ENCODE results near the gene B4GAT1.
"Not testable (repeated sequence)": the region's sequence is repeated elsewhere in the genome, so short reads cannot be mapped to it uniquely, and the experiment has no call there.

Gene B4GAT1

GRCh38 chr11:66326261-66327111 is 20.9 kb downstream of the B4GAT1 start:
- no peak for DNase-seq (ENCODE audit: low read depth in 1 of 2, low spot score in 1 of 2)

- DNase-seq (ENCODE audit: low read depth in 1 of 2, low spot score in 1 of 2) = no peak
Observed at GRCh38 chr11:66325263-66325671, 22.2 kb downstream of the B4GAT1 start.

DNA sequence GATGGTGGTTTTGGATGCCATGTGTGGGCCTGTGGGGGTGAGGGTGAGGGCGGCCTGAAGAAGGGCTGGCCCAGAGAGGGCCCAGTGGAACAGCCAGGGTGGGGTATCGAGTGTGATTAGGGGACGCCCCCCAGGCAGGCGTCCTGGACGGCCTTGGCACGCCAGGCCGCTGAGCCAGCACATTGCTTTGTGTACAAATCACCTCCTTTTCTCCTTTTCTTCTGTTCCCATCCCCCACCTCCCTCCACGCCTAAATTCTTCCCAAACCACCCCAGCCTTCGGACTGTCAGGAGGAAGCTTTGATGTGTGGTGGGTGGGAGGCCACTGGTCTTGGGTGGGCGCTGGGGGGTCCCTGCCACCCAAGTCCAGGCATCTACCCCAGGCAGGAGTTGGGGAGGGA is 22.8 kb downstream of the B4GAT1 start:
- DNase-seq (ENCODE audit: low read depth in 1 of 2, low spot score in 1 of 2) = no peak

DNA sequence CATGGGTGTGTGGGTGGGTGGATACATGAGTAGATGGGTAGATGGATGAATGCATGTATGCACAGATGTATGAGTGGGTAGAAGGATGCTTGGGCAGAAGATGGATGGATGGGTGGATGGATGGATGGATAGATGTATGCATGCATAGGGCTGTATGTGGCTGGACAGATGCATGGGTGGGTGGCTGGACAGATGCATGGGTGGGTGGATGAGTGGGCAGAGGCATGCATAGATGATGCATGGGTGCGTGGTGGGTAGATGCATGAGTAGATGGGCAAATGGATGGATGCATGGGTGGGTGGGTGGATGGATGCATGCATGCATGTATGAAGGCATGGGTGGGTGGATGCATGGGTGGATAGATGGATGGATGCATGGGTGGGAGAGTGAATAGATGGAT is 23.7 kb downstream of the B4GAT1 start:
- no peak for DNase-seq (ENCODE audit: low read depth in 1 of 2, low spot score in 1 of 2)

GRCh38 chr11:66322732-66323427 is 24.5 kb downstream of the B4GAT1 start:
- DNase-seq (ENCODE audit: low read depth in 1 of 2, low spot score in 1 of 2) = no peak

- no peak for DNase-seq (ENCODE audit: low read depth in 1 of 2, low spot score in 1 of 2)
Observed at GRCh38 chr11:66321606-66322005, 25.8 kb downstream of the B4GAT1 start.

- not testable (repeated sequence) for DNase-seq (ENCODE audit: low read depth in 1 of 2, low spot score in 1 of 2)
Observed at GRCh38 chr11:66320748-66321147, 26.7 kb downstream of the B4GAT1 start.

GRCh38 chr11:66320289-66320688 is 27.1 kb downstream of the B4GAT1 start:
- DNase-seq (ENCODE audit: low read depth in 1 of 2, low spot score in 1 of 2) = not testable (repeated sequence)

DNA sequence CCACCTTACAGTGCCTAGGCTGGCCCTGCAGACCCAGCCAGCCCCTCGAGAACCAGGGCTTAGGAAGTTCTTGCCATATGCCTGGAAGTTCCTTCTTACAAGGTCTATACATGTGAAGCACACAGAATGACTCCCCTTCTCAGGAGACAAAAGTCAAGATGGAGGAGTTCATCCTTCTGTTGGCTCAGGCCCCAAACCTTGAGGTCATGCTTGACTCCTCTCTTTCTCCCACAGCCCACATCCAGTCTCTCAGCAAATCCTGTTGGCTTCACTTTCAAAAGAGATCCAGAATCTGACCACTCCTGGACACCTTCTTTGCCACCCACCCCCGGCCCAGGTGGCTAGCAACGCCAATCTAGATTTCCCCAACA is 28.8 kb downstream of the B4GAT1 start:
- DNase-seq (ENCODE audit: low read depth in 1 of 2, low spot score in 1 of 2) = no peak

- DNase-seq (ENCODE audit: low read depth in 1 of 2, low spot score in 1 of 2) = no peak
Observed at GRCh38 chr11:66317723-66318599, 29.5 kb downstream of the B4GAT1 start.

DNA sequence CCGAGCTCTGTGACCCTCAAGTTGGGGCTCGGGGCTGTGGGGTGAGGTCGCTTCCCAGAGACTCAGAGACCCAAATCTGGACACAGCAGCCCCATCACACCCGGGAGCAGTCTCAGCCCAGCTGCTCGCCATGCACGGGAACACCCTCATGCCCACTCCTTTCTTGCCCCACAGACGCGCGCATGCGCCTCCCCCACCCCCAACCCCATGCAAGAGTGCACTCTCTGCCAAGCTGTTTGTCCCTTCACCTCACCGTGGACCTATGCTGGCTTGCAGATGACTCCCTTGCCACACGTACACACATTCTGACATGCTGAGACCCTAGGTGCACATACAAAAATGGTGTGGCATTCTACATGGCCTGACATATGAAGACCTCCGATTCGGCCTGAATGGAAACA is 30.1 kb downstream of the B4GAT1 start:
- DNase-seq (ENCODE audit: low read depth in 1 of 2, low spot score in 1 of 2) = no peak

DNA sequence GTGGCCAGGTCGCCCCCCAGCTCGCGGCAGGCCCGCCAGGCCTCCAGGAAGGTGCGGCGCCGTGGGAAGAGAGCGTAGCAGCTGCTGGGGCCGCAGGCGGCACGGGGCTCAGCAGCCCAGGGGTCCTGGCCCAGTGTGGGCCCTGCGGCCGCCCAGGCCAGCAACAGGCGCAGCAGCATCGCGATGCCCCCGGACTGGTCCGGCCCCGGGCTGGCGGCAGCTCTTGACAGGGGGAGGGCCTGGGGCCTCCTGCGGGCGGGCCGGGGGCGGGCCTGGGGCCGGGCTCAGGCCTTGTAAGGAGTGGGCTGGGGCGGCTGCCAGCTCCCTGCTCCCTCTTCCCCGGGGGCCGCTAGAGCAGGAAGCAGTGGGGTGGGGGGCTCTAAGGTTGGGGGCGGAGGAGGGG is 30.6 kb downstream of the B4GAT1 start, which contains the start of gene CD248:
CD248 (minus strand) TSS at position 196 of the 403 bp plus-strand sequence; CDS start at position 179, 17 bp downstream.
- DNase-seq (ENCODE audit: low read depth in 1 of 2, low spot score in 1 of 2) = no peak

DNA sequence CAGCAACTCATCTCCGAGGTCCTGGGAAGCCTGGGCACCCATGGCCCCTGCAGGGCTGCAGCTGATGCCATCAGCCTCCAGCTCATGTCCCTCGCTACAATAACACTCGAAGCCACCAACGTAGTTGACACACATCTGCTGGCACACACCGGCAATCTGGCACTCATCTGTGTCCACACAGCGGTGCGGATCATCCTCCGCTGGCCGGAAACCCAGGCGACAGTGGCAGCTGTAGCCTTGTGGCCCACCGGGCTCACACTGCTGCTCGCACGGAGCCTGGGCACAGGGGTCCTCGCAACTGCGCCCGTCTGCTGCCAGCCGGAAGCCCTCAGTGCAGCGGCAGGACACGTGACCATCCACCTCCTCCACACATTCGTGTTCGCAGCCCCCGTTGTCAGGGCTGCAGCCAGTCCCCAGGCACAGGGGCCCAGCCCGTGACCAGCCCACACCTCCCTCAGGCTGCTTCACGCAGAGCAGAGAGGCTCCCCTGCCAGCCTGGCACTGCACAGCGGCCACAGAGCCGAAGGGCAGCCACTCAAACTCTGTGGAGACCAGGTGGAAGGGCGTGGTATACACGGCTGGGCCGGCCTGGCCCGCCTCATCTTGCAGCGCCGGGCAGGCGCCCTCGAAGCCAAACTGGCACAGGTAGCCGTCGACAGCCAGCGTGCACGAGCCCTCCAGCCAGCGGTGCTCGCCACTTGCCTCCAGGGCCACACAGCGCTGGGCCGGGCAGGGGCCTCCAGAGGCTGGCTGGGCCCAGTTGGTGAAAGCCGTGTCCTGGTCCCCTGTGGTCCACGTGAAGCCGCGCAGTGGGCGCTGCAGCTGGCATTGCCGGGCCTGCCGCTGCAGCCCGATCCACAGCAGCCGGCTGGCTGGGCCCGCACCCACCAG is 31.3 kb downstream of the B4GAT1 start:
- no peak for DNase-seq (ENCODE audit: low read depth in 1 of 2, low spot score in 1 of 2)

DNA sequence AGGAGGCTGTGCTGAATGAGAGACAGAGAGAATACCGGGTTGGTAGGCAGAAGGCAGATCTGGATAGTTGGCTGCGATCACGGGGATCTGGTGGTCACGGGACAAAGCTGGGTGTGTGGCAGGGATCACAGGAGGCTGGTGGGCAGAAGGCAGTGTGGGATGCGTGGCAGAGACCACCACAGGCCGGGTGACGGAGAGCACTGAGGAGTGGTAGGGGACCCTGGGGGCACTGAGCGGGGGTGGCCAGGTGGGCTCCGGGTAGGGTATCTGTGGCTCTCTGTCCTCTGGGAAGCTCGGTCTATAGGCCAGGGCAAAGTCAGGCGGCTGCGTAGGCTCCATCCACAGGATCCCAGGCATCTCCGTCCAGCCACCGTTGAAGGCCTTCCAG is 31.9 kb downstream of the B4GAT1 start:
- no peak for DNase-seq (ENCODE audit: low read depth in 1 of 2, low spot score in 1 of 2)

- no peak for DNase-seq (ENCODE audit: low read depth in 1 of 2, low spot score in 1 of 2)
Observed at GRCh38 chr11:66314561-66315497, 32.6 kb downstream of the B4GAT1 start.

- DNase-seq (ENCODE audit: low read depth in 1 of 2, low spot score in 1 of 2) = no peak
Observed at GRCh38 chr11:66314186-66314501, 33.3 kb downstream of the B4GAT1 start.

GRCh38 chr11:66313321-66314185 is 33.9 kb downstream of the B4GAT1 start:
- no peak for DNase-seq (ENCODE audit: low read depth in 1 of 2, low spot score in 1 of 2)

DNA sequence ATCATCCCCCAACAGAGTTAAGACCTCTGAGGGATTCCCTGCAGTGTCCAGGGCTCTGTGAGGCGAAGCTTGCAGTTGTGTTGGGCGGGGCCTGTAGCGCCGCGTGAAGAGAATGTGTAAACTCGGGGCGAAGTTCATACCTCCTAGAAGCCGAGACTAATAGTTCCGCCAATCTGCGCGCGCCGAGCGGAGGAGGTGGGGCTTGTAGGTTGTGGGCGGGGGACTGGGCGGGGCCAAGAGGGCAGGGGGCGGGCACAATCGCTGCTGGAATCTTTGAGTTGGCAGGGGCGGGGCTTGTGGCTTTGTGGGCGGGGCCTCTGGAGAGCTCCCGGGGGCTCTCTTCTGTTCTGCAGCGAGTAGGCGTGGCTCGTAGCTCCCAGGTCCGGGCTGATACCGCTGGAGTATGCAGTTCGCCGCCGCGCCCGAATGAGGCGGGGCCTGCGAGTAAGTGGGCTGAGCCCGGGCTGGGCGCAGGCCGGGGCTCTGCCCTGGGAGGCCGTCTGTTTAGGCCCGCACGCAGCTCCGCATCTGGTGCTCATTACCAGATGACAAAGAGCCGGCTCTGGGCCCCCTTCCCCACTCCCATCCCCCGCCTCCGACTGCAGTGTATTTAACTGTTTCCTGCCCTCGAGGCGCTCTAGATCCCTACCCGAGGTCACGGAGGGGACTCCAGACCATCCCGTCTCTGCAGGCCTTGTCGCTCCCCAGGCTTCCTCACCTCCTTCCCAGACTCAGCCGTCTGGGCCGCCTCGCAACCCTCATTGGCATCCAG is 34.7 kb downstream of the B4GAT1 start:
- peak; percentile 96 to 97 for DNase-seq (ENCODE audit: low read depth in 1 of 2, low spot score in 1 of 2)

Data from stimulated activated CD4-positive, alpha-beta T cell treated with anti-CD3 and anti-CD28 coated beads, Interleukin-15, amount 100 ng/mL, for 1 hour (primary cell).